Suprapubic skin (tissue), 4 donors: ENCODE measurements around the gene BTBD18.

ENCODE experiments used
- POLR2A ChIP-seq, 2 donors: fragments of 450-650 bp; IDR thresholded peaks; one replicate each; pipeline ENCODE4 v1.6.1; 2017; ENCODE audit warnings: antibody characterized with exemption in 2 of 2, mild to moderate bottlenecking in 2 of 2, moderate library complexity in 2 of 2
- POLR2AphosphoS5 ChIP-seq, 3 donors: sonication (generic); formaldehyde crosslinking; IDR thresholded peaks; one replicate each; pipeline ENCODE4 v1.6.1; 2017; ENCODE audit warnings: antibody characterized with exemption in 3 of 3
- TF ChIP-seq, protein P1 (sequence below), 2 donors: fragments of 200-600 bp in 1 of 2; fragments of 450-650 bp in 1 of 2; sonication (generic) in 1 of 2; IDR thresholded peaks; one replicate each; pipeline ENCODE4 v1.5.1; 2016 to 2019; ENCODE audit warnings: antibody characterized with exemption in 2 of 2, mild to moderate bottlenecking in 1 of 2, moderate library complexity in 1 of 2

DNA sequence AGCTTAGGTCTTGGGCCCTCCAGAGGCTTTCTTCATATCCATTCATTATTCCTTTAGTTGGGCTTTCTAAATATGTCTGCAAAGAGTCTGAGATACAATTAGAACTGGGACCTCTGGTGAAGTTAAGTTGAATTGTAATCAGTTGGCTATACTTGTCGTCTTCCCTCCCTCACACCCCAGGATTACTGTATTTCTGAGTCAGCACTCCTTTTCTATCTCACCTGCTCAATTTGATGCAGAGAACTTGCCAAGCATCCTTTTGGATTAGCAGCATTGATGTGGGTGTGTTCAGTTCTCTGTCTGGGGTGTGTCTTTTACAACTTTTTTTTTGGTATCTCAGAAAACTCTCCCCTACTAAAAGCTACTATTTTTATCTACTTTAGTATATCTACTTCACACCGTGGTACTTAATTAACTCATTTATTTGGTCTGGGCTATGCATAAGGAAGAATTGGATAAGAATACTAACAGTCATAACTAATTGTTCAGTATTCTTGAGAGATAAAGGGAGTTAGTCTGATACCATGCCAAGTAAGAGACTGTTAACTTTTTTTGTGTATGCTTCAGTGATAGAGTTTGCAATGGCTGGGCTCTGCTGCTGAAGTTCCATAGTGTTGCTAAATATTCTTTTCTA lies 25.1 kb upstream of the BTBD18 start:
- TF ChIP-seq, protein P1, sequence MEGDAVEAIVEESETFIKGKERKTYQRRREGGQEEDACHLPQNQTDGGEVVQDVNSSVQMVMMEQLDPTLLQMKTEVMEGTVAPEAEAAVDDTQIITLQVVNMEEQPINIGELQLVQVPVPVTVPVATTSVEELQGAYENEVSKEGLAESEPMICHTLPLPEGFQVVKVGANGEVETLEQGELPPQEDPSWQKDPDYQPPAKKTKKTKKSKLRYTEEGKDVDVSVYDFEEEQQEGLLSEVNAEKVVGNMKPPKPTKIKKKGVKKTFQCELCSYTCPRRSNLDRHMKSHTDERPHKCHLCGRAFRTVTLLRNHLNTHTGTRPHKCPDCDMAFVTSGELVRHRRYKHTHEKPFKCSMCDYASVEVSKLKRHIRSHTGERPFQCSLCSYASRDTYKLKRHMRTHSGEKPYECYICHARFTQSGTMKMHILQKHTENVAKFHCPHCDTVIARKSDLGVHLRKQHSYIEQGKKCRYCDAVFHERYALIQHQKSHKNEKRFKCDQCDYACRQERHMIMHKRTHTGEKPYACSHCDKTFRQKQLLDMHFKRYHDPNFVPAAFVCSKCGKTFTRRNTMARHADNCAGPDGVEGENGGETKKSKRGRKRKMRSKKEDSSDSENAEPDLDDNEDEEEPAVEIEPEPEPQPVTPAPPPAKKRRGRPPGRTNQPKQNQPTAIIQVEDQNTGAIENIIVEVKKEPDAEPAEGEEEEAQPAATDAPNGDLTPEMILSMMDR (IDR thresholded peaks at IDR 0.05), result no peak
- no peak for TF ChIP-seq POLR2A (IDR thresholded peaks at IDR 0.05)
- TF ChIP-seq POLR2AphosphoS5 (IDR thresholded peaks at IDR 0.05), result no peak
